K562 (cell line): ENCODE data around the gene RARRES2. TPM values are rescaled to one million over a fixed set of nuclear protein-coding genes. Genes with fewer than 3 reads are reported as not detected.

Source experiments
- ATAC-seq: fragments of 200-7000 bp; cut with Tn5 transposase; 3 replicates; pipeline ENCODE4 v1.9.1; 2020; ENCODE audit warnings: moderate library complexity
- BruUV-seq: library from RNA; stranded (reverse); fragments of 400-500 nt; replicated peaks from 2 replicates; lab custom pipeline; 2021; lab: Mats Ljungman, UMichigan
- CTCF ChIA-PET: fragments of 300-600 bp; formaldehyde crosslinking; extraction: SDS; loops from one replicate; lab custom pipeline; 2021; ENCODE audit warnings: low intra/inter-chr PET ratio; lab: Yijun Ruan, JAX
- POLR2A ChIA-PET: fragments of 300-600, 350-650 bp; sonication (Branson Sonifier 250); formaldehyde crosslinking; extraction: SDS; loops from one replicate; lab custom pipeline; 2021; ENCODE audit warnings: antibody characterized with exemption, inconsistent platforms; lab: Yijun Ruan, JAX
- DNase-seq, 4 experiments: peaks; one replicate each; pipeline versions ENCODE4 v3.0.0 to v3.0.0-alpha.2; 2011 to 2018; ENCODE audit warnings: low spot score in 3 of 4, mixed read lengths in 3 of 4; ENCODE audit errors: extremely low read depth in 1 of 4
- FAIRE-seq: peaks from 2 replicates; lab custom pipeline; 2011; peaks lifted over from hg19 to GRCh38; lab: Jason Lieb, UNC
- H2AFZ ChIP-seq: 2 replicates; pipeline ENCODE4 v1.6.0; 2011; ENCODE audit warnings: low read depth, low read length, control low read depth, inconsistent platforms
- H3K27ac ChIP-seq: fragments of 200-600 bp; 3 replicates; pipeline ENCODE4 v1.8.0; 2011; ENCODE audit warnings: low read depth, mild to moderate bottlenecking, control low read depth, inconsistent platforms, low read length, moderate library complexity, mixed read lengths; ENCODE audit errors: extremely low read depth
- H3K27me3 ChIP-seq, 2 experiments: fragments of 300-600 bp in 1 of 2; 2 replicates in 1 of 2; 3 replicates in 1 of 2; pipeline versions ENCODE4 v1.6.0 to v1.8.0; 2011; ENCODE audit warnings: inconsistent platforms in 2 of 2, low read length in 2 of 2, mild to moderate bottlenecking in 1 of 2, mixed read lengths in 1 of 2, moderate library complexity in 1 of 2; ENCODE audit not compliant: control insufficient read depth in 2 of 2, insufficient read depth in 2 of 2
- H3K36me3 ChIP-seq: fragments of 300-600 bp; 3 replicates; pipeline ENCODE4 v1.8.0; 2011; ENCODE audit warnings: mild to moderate bottlenecking, low read length, inconsistent platforms; ENCODE audit not compliant: control insufficient read depth, insufficient read depth
- H3K4me1 ChIP-seq, 2 experiments: fragments of 200-600 bp in 1 of 2; replicated peaks in 1 of 2; 2 replicates in 1 of 2; 3 replicates in 1 of 2; pipeline versions ENCODE4 v1.5.1 to v1.8.0; 2011; ENCODE audit warnings: inconsistent platforms in 2 of 2, low read length in 2 of 2, mild to moderate bottlenecking in 1 of 2, mixed read lengths in 1 of 2, moderate library complexity in 1 of 2; ENCODE audit not compliant: control insufficient read depth in 2 of 2, insufficient read depth in 2 of 2
- H3K4me2 ChIP-seq: 2 replicates; pipeline ENCODE4 v1.6.1; 2011; ENCODE audit warnings: low read length, control low read depth, inconsistent platforms, mixed read lengths; ENCODE audit not compliant: insufficient read depth
- H3K4me3 ChIP-seq: fragments of 200-600 bp; sonication (generic), shearing (Covaris generic); 2 replicates; pipeline ENCODE4 v1.5.1; 2016; ENCODE audit warnings: control low read depth, inconsistent platforms
- H3K79me2 ChIP-seq: fragments of 200-600 bp; 3 replicates; pipeline ENCODE4 v1.8.0; 2011; ENCODE audit warnings: low read length, inconsistent platforms; ENCODE audit not compliant: control insufficient read depth, insufficient read depth
- H3K9ac ChIP-seq, 2 experiments: 2 replicates each; pipeline versions ENCODE4 v1.6.0 to v1.6.1; 2011; ENCODE audit warnings: low read depth in 2 of 2, low read length in 2 of 2, control low read depth in 1 of 2, inconsistent platforms in 1 of 2, mild to moderate bottlenecking in 1 of 2, mixed read lengths in 1 of 2; ENCODE audit not compliant: insufficient read depth in 1 of 2
- H3K9me1 ChIP-seq: one replicate; pipeline ENCODE4 v1.6.0; 2011; ENCODE audit warnings: inconsistent platforms, mild to moderate bottlenecking, low read length, moderate library complexity; ENCODE audit not compliant: control insufficient read depth, insufficient read depth
- H3K9me3 ChIP-seq: replicated peaks from 2 replicates; pipeline ENCODE4 v1.5.1; 2011; ENCODE audit warnings: low read depth, low read length, inconsistent platforms; ENCODE audit not compliant: control insufficient read depth, insufficient read depth
- H4K20me1 ChIP-seq: replicated peaks from 2 replicates; pipeline ENCODE4 v1.6.1; 2011; ENCODE audit warnings: low read length, inconsistent platforms, mixed read lengths; ENCODE audit not compliant: control insufficient read depth, insufficient read depth
- ARNT ChIP-seq, 2 experiments: fragments of 450-650 bp; IDR thresholded peaks; 2 replicates each; pipeline ENCODE4 v1.6.1; 2016; ENCODE audit warnings: mild to moderate bottlenecking in 1 of 2
- CBX2 ChIP-seq: fragments of 200-600 bp; sonication (generic); IDR thresholded peaks from one replicate; pipeline ENCODE4 v1.6.1; 2012; ENCODE audit warnings: mild to moderate bottlenecking, low read length, inconsistent platforms; ENCODE audit not compliant: insufficient read depth, poor library complexity, severe bottlenecking
- DMBX1 ChIP-seq: fragments of 250-450 bp; sonication (Bioruptor Pico); IDR thresholded peaks from 2 replicates; pipeline ENCODE4 v1.8.0; 2022; ENCODE audit warnings: inconsistent platforms, mild to moderate bottlenecking, moderate library complexity, borderline replicate concordance
- FOSL1 ChIP-seq: fragments of 200-800 bp; sonication (Bioruptor generic); conservative IDR thresholded peaks from 2 replicates; pipeline ENCODE4 v1.6.1; 2016; ENCODE audit warnings: missing genetic modification characterization, missing compliant biosample characterization
- MAZ ChIP-seq, 2 experiments: fragments of 450-650 bp in 1 of 2; sonication (generic) in 1 of 2; formaldehyde crosslinking; IDR thresholded peaks in 1 of 2; conservative IDR thresholded peaks in 1 of 2; 2 replicates each; pipeline versions ENCODE4 v1.4.0 to v1.5.0; 2020; ENCODE audit warnings: mild to moderate bottlenecking in 1 of 2, missing genetic modification reagents in 1 of 2
- MYC ChIP-seq, 2 experiments: fragments of 250-450 bp in 1 of 2; sonication (Bioruptor Pico) in 1 of 2; IDR thresholded peaks; 2 replicates each; pipeline versions ENCODE4 v1.5.1 to v1.6.1; 2012 to 2021; ENCODE audit warnings: low read depth in 2 of 2, borderline replicate concordance in 1 of 2, improper control_type of control experiment in 1 of 2, low read length in 1 of 2, mild to moderate bottlenecking in 1 of 2, moderate library complexity in 1 of 2
- POLR2H ChIP-seq: IDR thresholded peaks from 2 replicates; pipeline ENCODE4 v1.6.1; 2016; ENCODE audit warnings: missing genetic modification characterization, low read depth, mild to moderate bottlenecking, control low read depth, missing compliant biosample characterization, moderate library complexity
- RBM25 ChIP-seq: fragments of 200-400 bp; formaldehyde crosslinking; IDR thresholded peaks from 2 replicates; pipeline ENCODE4 v1.6.1; 2018; ENCODE audit warnings: low read length, low read depth, moderate library complexity; ENCODE audit not compliant: severe bottlenecking
- RBM39 ChIP-seq: fragments of 200-400 bp; formaldehyde crosslinking; optimal IDR thresholded peaks from 2 replicates; pipeline ENCODE3; 2018; ENCODE audit warnings: low read depth, low read length
- RCOR1 ChIP-seq, 2 experiments: IDR thresholded peaks; 2 replicates each; pipeline ENCODE4 v1.6.1; 2012; ENCODE audit warnings: low read depth in 2 of 2, low read length in 2 of 2, borderline replicate concordance in 1 of 2, improper control_type of control experiment in 1 of 2
- SMAD2 ChIP-seq: fragments of 150-350 bp; IDR thresholded peaks from 2 replicates; pipeline ENCODE4 v1.6.1; 2014; ENCODE audit warnings: low read depth, mild to moderate bottlenecking, low read length
- THRAP3 ChIP-seq: fragments of 450-650 bp; IDR thresholded peaks from 2 replicates; pipeline ENCODE4 v1.6.1; 2016; ENCODE audit warnings: mild to moderate bottlenecking, inconsistent platforms, borderline replicate concordance
- ZC3H11A ChIP-seq: IDR thresholded peaks from 2 replicates; pipeline ENCODE4 v1.6.1; 2012; ENCODE audit warnings: low read depth, low read length, improper control_type of control experiment
- ZEB2 ChIP-seq: fragments of 450-650 bp; IDR thresholded peaks from 2 replicates; pipeline ENCODE4 v1.6.1; 2016
- ZFP1 ChIP-seq: fragments of 450-650 bp; formaldehyde crosslinking; IDR thresholded peaks from 2 replicates; pipeline ENCODE4 v1.4.0; 2020; ENCODE audit warnings: mild to moderate bottlenecking, mixed read lengths
- ZNF354B ChIP-seq: fragments of 250-450 bp; sonication (Bioruptor Pico); IDR thresholded peaks from 2 replicates; pipeline ENCODE4 v1.4.0; 2020
- ZNF551 ChIP-seq: fragments of 250-450 bp; sonication (Bioruptor Pico); IDR thresholded peaks from 2 replicates; pipeline ENCODE4 v1.5.0; 2021; ENCODE audit warnings: mild to moderate bottlenecking, moderate library complexity
- WGBS: fragments of 100-300 bp; shearing (Covaris generic); methylation state at CpG from one replicate; pipeline ENCODE4 v1.1.6; 2016; ENCODE audit warnings: low coverage, mixed read lengths; ENCODE audit not compliant: insufficient coverage; ENCODE audit errors: missing lambda C conversion rate; 5-methylcytosine and 5-hydroxymethylcytosine counted together
- in situ Hi-C: fragments of 300-500 bp; cut with MboI; formaldehyde crosslinking; loops from 4 replicates; pipeline ENCODE4 v1.15.0; 2018; ENCODE audit warnings: inconsistent platforms, mixed read lengths
- intact Hi-C: fragments of 100-400 bp; cut with micrococcal nuclease; formaldehyde crosslinking; loops from 2 replicates; pipeline ENCODE4 v1.14.2; 2022
- polyA plus RNA-seq, 8 experiments: library from polyadenylated mRNA; depleted of rRNA in 4 of 8; stranded (reverse) in 5 of 8; unstranded in 3 of 8; fragments of >200 nt; fragmentation: Nextera tagmentation in 2 of 8; fragmentation: Illumina TruSeq in 1 of 8; extraction: Ambion mirVana in 2 of 8; extraction: Trizol in 1 of 8; gene quantifications; 2 replicates each; pipeline versions ENCODE4 v1.2.1 to v1.2.3, GENCODE V29; 2011 to 2014; ENCODE audit warnings: inconsistent platforms in 1 of 8, missing spikeins in 1 of 8
- total RNA-seq, 7 experiments: library from RNA; depleted of rRNA in 6 of 7; stranded (reverse); fragments of >200 nt in 6 of 7; fragmentation: Illumina TruSeq in 2 of 7; extraction: Trizol in 2 of 7; gene quantifications; 2 replicates each; pipeline versions ENCODE4 v1.2.1 to v1.2.3, GENCODE V29; 2011 to 2021; ENCODE audit warnings: low replicate concordance in 1 of 7

RARRES2 gene
- total and polyA plus RNA-seq, 9 of the 15 experiments (the other 6 are each of a cell fraction or from before 2014, with no cell fraction given): 0.11 to 1.7 (median 0.23) TPM; not detected in 6

- peak within 1 kb of the TSS; percentile 98 to 99 for H3K9ac ChIP-seq
- peaks cover 52% of the 10 kb centered on the region for H3K79me2 ChIP-seq
- H3K4me3 ChIP-seq: peak within 1 kb of the TSS; percentile 79
- H3K27me3 ChIP-seq: no peaks in the 10 kb centered on the region
- FAIRE-seq (peak; percentile 32), ATAC-seq (peak; percentile 76), DNase-seq (peak; percentile 97 to 99 (median 98))
- H3K4me1 ChIP-seq: peaks cover 45 to 51% of the 10 kb centered on the region in 2 experiments
- H3K36me3 ChIP-seq: peaks cover 44% of the 10 kb centered on the region
- H3K9me1 ChIP-seq: no peaks in the 10 kb centered on the region
- in situ Hi-C loops: no loop called here
- POLR2A ChIA-PET: interaction anchor here (0.6 to 3.5 kb wide), 17 partner anchors 9 to 884 kb away, joined by 3 to 30 read pairs (median 3); partner anchors contain the start of genes ACTR3C, FASTK and LRRC61
- no peaks in the 10 kb centered on the region; the same call in 1 of the 2 replicates for H4K20me1 ChIP-seq
- WGBS: 2% methylated on average over 75 of the region's 85 CpGs
- H3K27ac ChIP-seq: peak within 1 kb of the TSS; percentile 97
- no peaks in the 10 kb centered on the region for H3K9me3 ChIP-seq
- peak within 1 kb of the TSS; percentile 82 for H2AFZ ChIP-seq
- BruUV-seq: TSS peak; percentile 76
- CTCF ChIA-PET: no interaction called here
- H3K4me2 ChIP-seq: peak within 1 kb of the TSS; percentile 100
- intact Hi-C loops: loop anchor here (2.0 kb wide), 2 partner anchors 33 to 45 kb away; partner anchors contain the start of genes ACTR3C and LRRC61
- TF ChIP-seq MYC (IDR thresholded peaks at IDR 0.05; ENCODE audit: low read depth, low read length): peak; percentile 94
- peak; percentile 93; the same call in 1 of the 2 replicates for TF ChIP-seq MYC (CRISPR knock-in tag; IDR thresholded peaks at IDR 0.05; ENCODE audit: borderline replicate concordance, low read depth)
- peak; percentile 84 for TF ChIP-seq FOSL1
- 0 out of 2 replicates have a peak, but pooled peaks have one; percentile 35 for TF ChIP-seq ZC3H11A
- no peak for TF ChIP-seq ZNF354B (CRISPR knock-in tag)
- no peak for TF ChIP-seq ZNF551 (CRISPR knock-in tag)
- TF ChIP-seq SMAD2: no peak
- TF ChIP-seq RCOR1 (IDR thresholded peaks at IDR 0.05; ENCODE audit: borderline replicate concordance in 1 of 2, low read depth in 2 of 2, low read length in 2 of 2): no peak
- TF ChIP-seq ARNT (IDR thresholded peaks at IDR 0.05): no peak
- TF ChIP-seq DMBX1 (CRISPR knock-in tag): peak; percentile 75
- no peak for TF ChIP-seq THRAP3
- TF ChIP-seq POLR2H: peak; percentile 56
- peak; percentile 73 to 98 for TF ChIP-seq MAZ (CRISPR knock-in tag; conservative IDR thresholded peaks at IDR 0.05 in 1 of 2, IDR thresholded peaks at IDR 0.05 in 1 of 2)
- TF ChIP-seq CBX2: no peak
- TF ChIP-seq RBM25: peak; percentile 49
- no peak for TF ChIP-seq ZFP1 (CRISPR knock-in tag)
- TF ChIP-seq RBM39: no peak
- peak; percentile 84; the same call in 1 of the 2 replicates for TF ChIP-seq ZEB2
These were observed 26.9 kb upstream of the RARRES2 start, which contains the start of gene REPIN1 for GRCh38 chr7:150368096-150368883. REPIN1 (plus strand) TSS chr7:150368822; CDS start chr7:150369712, 890 bp downstream.
